ENCODE measurements around the gene FRAT1. TPM values are rescaled to one million over a fixed set of nuclear protein-coding genes. Genes with fewer than 3 reads are reported as not detected.

FRAT1 gene
- total and polyA plus RNA-seq, 10 of the 15 experiments (the other 5 are each of a cell fraction or from before 2014, with no cell fraction given), result 0.07 to 0.73 (median 0.26) TPM

DNA sequence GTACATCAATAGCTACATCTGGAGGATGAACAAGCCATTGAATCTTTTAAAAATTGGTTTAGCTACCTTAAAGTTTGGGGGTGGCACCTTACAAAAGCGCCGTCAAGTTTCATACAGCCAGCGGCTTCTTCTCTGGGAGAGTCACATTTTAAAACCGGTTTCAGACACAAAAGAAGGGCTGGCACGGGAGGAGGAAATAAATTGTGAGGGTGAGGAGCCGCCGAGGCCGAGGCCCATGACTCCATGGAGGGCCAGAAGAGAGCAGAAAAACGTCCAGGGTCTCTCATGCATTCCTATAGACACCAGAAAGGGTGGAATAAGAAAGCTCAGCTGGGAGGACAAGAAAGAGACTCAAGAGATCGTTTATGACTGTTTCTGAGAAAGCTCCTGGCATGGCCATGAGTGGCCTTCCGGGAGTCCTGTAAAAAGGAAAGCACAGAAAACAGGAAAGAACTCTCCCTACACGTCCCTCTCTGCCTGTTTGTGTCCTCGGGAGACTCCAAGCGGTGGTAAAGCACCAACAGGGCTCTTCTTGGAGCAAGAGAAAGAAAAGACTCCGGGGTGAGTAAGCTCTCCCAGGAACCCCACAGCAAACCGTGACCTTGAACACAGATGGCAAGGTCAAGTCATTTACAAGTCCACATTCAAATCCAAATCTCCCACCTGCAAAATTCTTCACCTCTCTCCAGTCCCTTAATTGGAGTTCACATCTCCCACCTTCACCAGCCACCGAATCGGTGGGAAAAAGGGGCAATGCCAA lies 13.7 kb downstream of the FRAT1 start:
- CTCF ChIA-PET, result interaction anchor here (0.8 to 4.0 kb wide), 11 partner anchors 9 to 309 kb away, joined by 3 to 29 read pairs (median 3); no protein-coding TSS in a partner anchor
- DNase-seq (ENCODE audit: low read depth, low spot score), result no peak

More for the DNA sequence above, 13.7 kb downstream of the FRAT1 start:
- ChIA-PET POLR2A (interaction anchor here (0.6 to 1.8 kb wide), 5 partner anchors 13 to 54 kb away, joined by 3 to 5 read pairs (median 4); partner anchors contain the start of genes ARHGAP19 and FRAT1), RAD21 (ENCODE audit: unreplicated experiment) (interaction anchor here (0.7 to 2.9 kb wide), 3 partner anchors 11 to 95 kb away, joined by 3 to 14 read pairs (median 3); no protein-coding TSS in a partner anchor), SMC1A (ENCODE audit: uncharacterized antibody, unreplicated experiment) (interaction anchor here (0.7 to 3.4 kb wide), 11 partner anchors 9 to 69 kb away, joined by 3 to 17 read pairs (median 3); no protein-coding TSS in a partner anchor)
- peaks cover 0 to 9% of the 10 kb centered on the region in 2 experiments; a peak in 1 of 4 replicates for H3K27me3 ChIP-seq (replicated peaks in 1 of 2; ENCODE audit: control insufficient read depth in 2 of 2, insufficient read depth in 2 of 2, low read length in 1 of 2)
- FAIRE-seq, result no peak
- H3K4me1 ChIP-seq (ENCODE audit: control insufficient read depth, insufficient read depth, low read length), result peaks cover 10% of the 10 kb centered on the region
- in situ Hi-C loops (cut with MboI) (no loop called here), intact Hi-C loops (cut with micrococcal nuclease; ENCODE audit: unreplicated experiment) (loop anchor here (5.0 kb wide), 1 partner anchor 40 kb away; the partner anchor contains the start of gene ARHGAP19)
- TF ChIP-seq POU2F2 (IDR thresholded peaks at IDR 0.05; ENCODE audit: borderline replicate concordance, low read depth, low read length) (no peak), CTCF (IDR thresholded peaks at IDR 0.05 in 2 of 3, conservative IDR thresholded peaks at IDR 0.05 in 1 of 3; ENCODE audit: control insufficient read depth in 2 of 3, extremely low read depth in 1 of 3, insufficient read depth in 1 of 3, low read depth in 3 of 3, low read length in 3 of 3) (peak in 1 of 3 experiments; percentile 21; a peak in 1 of 6 replicates), ESRRA (IDR thresholded peaks at IDR 0.05; ENCODE audit: low read length) (peak; percentile 92), EZH2 (IDR thresholded peaks at IDR 0.05; ENCODE audit: borderline replicate concordance, control insufficient read depth, low read depth, low read length) (no peak), DPF2 (IDR thresholded peaks at IDR 0.05) (no peak), RAD21 (IDR thresholded peaks at IDR 0.05; ENCODE audit: insufficient read depth, low read depth, low read length) (no peak), HDGF (IDR thresholded peaks at IDR 0.05) (no peak)
- BruUV-seq (replicated peaks), result TSS peak; percentile 75
- H3K4me3 ChIP-seq, result peak overlapping the region; percentile 89
- H3K9ac ChIP-seq (ENCODE audit: control insufficient read depth, insufficient read depth, low read length), result peak overlapping the region; percentile 47
- H3K79me2 ChIP-seq (ENCODE audit: control insufficient read depth, insufficient read depth, low read length), result no peaks in the 10 kb centered on the region
- no peaks in the 10 kb centered on the region for H3K9me3 ChIP-seq (replicated peaks; ENCODE audit: control insufficient read depth, insufficient read depth, low read length)
- H2AFZ ChIP-seq (ENCODE audit: control insufficient read depth, low read depth, low read length), result peak overlapping the region; percentile 43
- H4K20me1 ChIP-seq (ENCODE audit: control insufficient read depth, insufficient read depth), result no peaks in the 10 kb centered on the region; the same call in 1 of the 2 replicates
- WGBS (ENCODE audit: insufficient coverage, insufficient replicate concordance, low lambda C conversion rate, missing lambda C conversion rate), result 55% methylated on average over 18 of the region's 18 CpGs
- H3K4me2 ChIP-seq (ENCODE audit: control insufficient read depth, insufficient read depth), result peak overlapping the region; percentile 88
- H3K27ac ChIP-seq (ENCODE audit: control insufficient read depth, insufficient read depth), result no peak overlapping the region
- no peak for ATAC-seq
- H3K36me3 ChIP-seq (ENCODE audit: control insufficient read depth in 2 of 2, insufficient read depth in 2 of 2, low read length in 1 of 2), result no peaks in the 10 kb centered on the region
